Measurements from ENCODE around the gene RAB11B. TPM values are rescaled to one million over a fixed set of nuclear protein-coding genes. Genes with fewer than 3 reads are reported as not detected.

Gene RAB11B
- total and polyA plus RNA-seq, 4 donors = 27.3 to 91.2 (median 45.0) TPM

DNA sequence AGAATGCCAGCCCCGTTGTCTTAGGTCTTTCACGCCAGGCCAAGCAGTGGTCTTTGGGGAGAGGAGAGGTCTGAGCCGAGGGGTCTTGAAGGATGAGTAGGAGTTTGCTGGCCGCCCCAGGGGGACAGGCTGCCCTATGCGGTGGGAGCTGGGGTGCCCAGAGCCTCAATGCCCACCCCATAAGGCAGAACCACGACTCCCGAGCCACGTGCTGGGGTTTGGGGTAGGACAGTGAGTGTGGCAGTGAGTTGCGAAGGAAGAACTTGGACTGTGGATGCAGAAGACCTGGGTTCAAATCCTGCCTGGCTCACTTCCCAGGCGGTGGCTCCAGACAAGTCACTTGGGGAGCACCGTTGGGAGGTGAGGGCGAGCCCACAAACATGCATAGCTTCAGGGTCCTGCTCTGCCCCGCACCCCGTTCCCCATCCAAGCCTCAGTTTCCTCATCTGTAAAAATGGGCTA is 5.5 kb downstream of the RAB11B start:
- TF ChIP-seq GABPA (IDR thresholded peaks at IDR 0.05 in 1 of 2, conservative IDR thresholded peaks at IDR 0.05 in 1 of 2) (no peak), RAD21 (IDR thresholded peaks at IDR 0.05) (no peak), ATF3 (IDR thresholded peaks at IDR 0.05) (no peak), JUND (IDR thresholded peaks at IDR 0.05) (no peak), EGR1 (IDR thresholded peaks at IDR 0.05; ENCODE audit: low read depth in 2 of 2) (no peak), YY1 (IDR thresholded peaks at IDR 0.05) (no peak), SP1 (IDR thresholded peaks at IDR 0.05) (no peak), FOXA2 (IDR thresholded peaks at IDR 0.05) (no peak), TAF1 (conservative IDR thresholded peaks at IDR 0.05) (no peak), FOXA1 (IDR thresholded peaks at IDR 0.05) (no peak)
- TF ChIP-seq, protein P1, sequence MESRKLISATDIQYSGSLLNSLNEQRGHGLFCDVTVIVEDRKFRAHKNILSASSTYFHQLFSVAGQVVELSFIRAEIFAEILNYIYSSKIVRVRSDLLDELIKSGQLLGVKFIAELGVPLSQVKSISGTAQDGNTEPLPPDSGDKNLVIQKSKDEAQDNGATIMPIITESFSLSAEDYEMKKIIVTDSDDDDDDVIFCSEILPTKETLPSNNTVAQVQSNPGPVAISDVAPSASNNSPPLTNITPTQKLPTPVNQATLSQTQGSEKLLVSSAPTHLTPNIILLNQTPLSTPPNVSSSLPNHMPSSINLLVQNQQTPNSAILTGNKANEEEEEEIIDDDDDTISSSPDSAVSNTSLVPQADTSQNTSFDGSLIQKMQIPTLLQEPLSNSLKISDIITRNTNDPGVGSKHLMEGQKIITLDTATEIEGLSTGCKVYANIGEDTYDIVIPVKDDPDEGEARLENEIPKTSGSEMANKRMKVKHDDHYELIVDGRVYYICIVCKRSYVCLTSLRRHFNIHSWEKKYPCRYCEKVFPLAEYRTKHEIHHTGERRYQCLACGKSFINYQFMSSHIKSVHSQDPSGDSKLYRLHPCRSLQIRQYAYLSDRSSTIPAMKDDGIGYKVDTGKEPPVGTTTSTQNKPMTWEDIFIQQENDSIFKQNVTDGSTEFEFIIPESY (IDR thresholded peaks at IDR 0.05) = no peak
- H3K4me3 ChIP-seq (ENCODE audit: low read depth in 1 of 3, low read length in 3 of 3) = no peak overlapping the region
- H3K4me1 ChIP-seq (ENCODE audit: control insufficient read depth in 4 of 4, insufficient read depth in 4 of 4, low read length in 3 of 4) = peaks cover 15 to 62% (median 46%) of the 10 kb centered on the region in 4 donors
- peaks cover 0 to 12% (median 9%) of the 10 kb centered on the region in 4 donors for H3K36me3 ChIP-seq (ENCODE audit: control insufficient read depth in 4 of 4, insufficient read depth in 3 of 4, low read depth in 1 of 4, low read length in 3 of 4)
- no peak overlapping the region for H3K9ac ChIP-seq (ENCODE audit: low read depth in 1 of 2, low read length in 2 of 2)
- no peak for DNase-seq (ENCODE audit: low spot score)
- H3K27me3 ChIP-seq (ENCODE audit: control insufficient read depth in 4 of 4, insufficient read depth in 4 of 4, low read length in 3 of 4) = no peaks in the 10 kb centered on the region
- H3K9me3 ChIP-seq (ENCODE audit: control insufficient read depth in 4 of 4, low read length in 3 of 4) = no peaks in the 10 kb centered on the region
- H3K27ac ChIP-seq (ENCODE audit: low read depth in 1 of 2, low read length in 2 of 2) = peak overlapping the region in 1 of 2 donors; percentile 2
- WGBS = 92% methylated on average over 14 of the region's 14 CpGs

GRCh38 chr19:8396185-8396562 is 6.0 kb downstream of the RAB11B start:
- H3K27ac ChIP-seq (ENCODE audit: low read depth in 1 of 2, low read length in 2 of 2) = peak overlapping the region in 1 of 2 donors; percentile 2
- H3K36me3 ChIP-seq (ENCODE audit: control insufficient read depth in 4 of 4, insufficient read depth in 3 of 4, low read depth in 1 of 4, low read length in 3 of 4) = peaks cover 0 to 12% (median 9%) of the 10 kb centered on the region in 4 donors
- H3K27me3 ChIP-seq (ENCODE audit: control insufficient read depth in 4 of 4, insufficient read depth in 4 of 4, low read length in 3 of 4) = no peaks in the 10 kb centered on the region
- peak; percentile 9 for TF ChIP-seq NR2F2 (IDR thresholded peaks at IDR 0.05)
- no peak for TF ChIP-seq GABPA (IDR thresholded peaks at IDR 0.05 in 1 of 2, conservative IDR thresholded peaks at IDR 0.05 in 1 of 2)
- no peak overlapping the region for H3K4me3 ChIP-seq (ENCODE audit: low read depth in 1 of 3, low read length in 3 of 3)
- H3K4me1 ChIP-seq (ENCODE audit: control insufficient read depth in 4 of 4, insufficient read depth in 4 of 4, low read length in 3 of 4) = peaks cover 15 to 57% (median 42%) of the 10 kb centered on the region in 4 donors
- DNase-seq (ENCODE audit: low spot score) = no peak
- 71% methylated on average over 7 of the region's 7 CpGs for WGBS
- H3K9me3 ChIP-seq (ENCODE audit: control insufficient read depth in 4 of 4, low read length in 3 of 4) = no peaks in the 10 kb centered on the region
- H3K9ac ChIP-seq (ENCODE audit: low read depth in 1 of 2, low read length in 2 of 2) = no peak overlapping the region

DNA sequence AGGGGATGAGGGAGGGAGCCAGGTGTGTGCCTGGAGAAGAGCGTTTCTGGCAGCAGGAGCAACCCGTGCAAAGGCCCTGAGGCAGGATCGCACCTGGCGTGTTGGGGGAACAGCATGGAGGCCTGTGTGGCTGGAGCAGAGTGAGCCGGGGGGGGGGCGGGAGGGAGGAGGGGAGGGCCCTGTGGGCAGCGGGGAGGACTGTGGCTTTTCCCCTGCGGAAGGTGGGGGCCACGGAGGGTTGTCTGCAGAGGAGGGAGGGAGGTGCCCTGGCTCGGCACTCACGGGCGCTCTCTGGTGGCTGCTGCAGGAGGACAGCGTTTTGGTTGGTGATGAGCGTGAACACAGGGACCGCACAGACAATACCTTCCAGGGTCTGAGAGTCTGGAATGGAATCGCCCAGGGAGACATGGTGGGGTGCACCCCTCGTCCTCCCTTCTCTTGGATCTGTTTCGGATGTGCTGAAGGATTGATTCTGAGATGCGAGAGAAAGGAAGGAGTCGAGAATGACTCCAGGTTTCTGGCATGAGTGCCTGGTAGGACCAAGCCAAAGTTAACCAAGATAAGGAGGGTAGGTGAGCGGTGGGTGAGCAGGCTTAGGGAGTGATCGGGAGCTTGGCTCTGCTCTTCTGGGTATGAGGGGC is 6.5 kb downstream of the RAB11B start:
- Histone ChIP-seq H3K4me1 (ENCODE audit: control insufficient read depth in 4 of 4, insufficient read depth in 4 of 4, low read length in 3 of 4) (peaks cover 15 to 52% (median 37%) of the 10 kb centered on the region in 4 donors), H3K27ac (ENCODE audit: low read depth in 1 of 2, low read length in 2 of 2) (no peak overlapping the region), H3K27me3 (ENCODE audit: control insufficient read depth in 4 of 4, insufficient read depth in 4 of 4, low read length in 3 of 4) (no peaks in the 10 kb centered on the region), H3K4me3 (ENCODE audit: low read depth in 1 of 3, low read length in 3 of 3) (no peak overlapping the region), H3K36me3 (ENCODE audit: control insufficient read depth in 4 of 4, insufficient read depth in 3 of 4, low read depth in 1 of 4, low read length in 3 of 4) (peaks cover 0 to 13% (median 10%) of the 10 kb centered on the region in 4 donors), H3K9me3 (ENCODE audit: control insufficient read depth in 4 of 4, low read length in 3 of 4) (no peaks in the 10 kb centered on the region), H3K9ac (ENCODE audit: low read depth in 1 of 2, low read length in 2 of 2) (no peak overlapping the region)
- WGBS = 68% methylated on average over 22 of the region's 22 CpGs
- DNase-seq (ENCODE audit: low spot score) = peak; percentile 75
- TF ChIP-seq JUND (IDR thresholded peaks at IDR 0.05) (no peak), GABPA (IDR thresholded peaks at IDR 0.05 in 1 of 2, conservative IDR thresholded peaks at IDR 0.05 in 1 of 2) (no peak), NR2F2 (IDR thresholded peaks at IDR 0.05) (no peak), TAF1 (conservative IDR thresholded peaks at IDR 0.05) (no peak), RXRA (IDR thresholded peaks at IDR 0.05) (no peak), RAD21 (IDR thresholded peaks at IDR 0.05) (peak; percentile 62 to 79), MAX (IDR thresholded peaks at IDR 0.05) (no peak), EGR1 (IDR thresholded peaks at IDR 0.05; ENCODE audit: low read depth in 2 of 2) (no peak), HNF4G (IDR thresholded peaks at IDR 0.05) (no peak)
- TF ChIP-seq, protein P2, sequence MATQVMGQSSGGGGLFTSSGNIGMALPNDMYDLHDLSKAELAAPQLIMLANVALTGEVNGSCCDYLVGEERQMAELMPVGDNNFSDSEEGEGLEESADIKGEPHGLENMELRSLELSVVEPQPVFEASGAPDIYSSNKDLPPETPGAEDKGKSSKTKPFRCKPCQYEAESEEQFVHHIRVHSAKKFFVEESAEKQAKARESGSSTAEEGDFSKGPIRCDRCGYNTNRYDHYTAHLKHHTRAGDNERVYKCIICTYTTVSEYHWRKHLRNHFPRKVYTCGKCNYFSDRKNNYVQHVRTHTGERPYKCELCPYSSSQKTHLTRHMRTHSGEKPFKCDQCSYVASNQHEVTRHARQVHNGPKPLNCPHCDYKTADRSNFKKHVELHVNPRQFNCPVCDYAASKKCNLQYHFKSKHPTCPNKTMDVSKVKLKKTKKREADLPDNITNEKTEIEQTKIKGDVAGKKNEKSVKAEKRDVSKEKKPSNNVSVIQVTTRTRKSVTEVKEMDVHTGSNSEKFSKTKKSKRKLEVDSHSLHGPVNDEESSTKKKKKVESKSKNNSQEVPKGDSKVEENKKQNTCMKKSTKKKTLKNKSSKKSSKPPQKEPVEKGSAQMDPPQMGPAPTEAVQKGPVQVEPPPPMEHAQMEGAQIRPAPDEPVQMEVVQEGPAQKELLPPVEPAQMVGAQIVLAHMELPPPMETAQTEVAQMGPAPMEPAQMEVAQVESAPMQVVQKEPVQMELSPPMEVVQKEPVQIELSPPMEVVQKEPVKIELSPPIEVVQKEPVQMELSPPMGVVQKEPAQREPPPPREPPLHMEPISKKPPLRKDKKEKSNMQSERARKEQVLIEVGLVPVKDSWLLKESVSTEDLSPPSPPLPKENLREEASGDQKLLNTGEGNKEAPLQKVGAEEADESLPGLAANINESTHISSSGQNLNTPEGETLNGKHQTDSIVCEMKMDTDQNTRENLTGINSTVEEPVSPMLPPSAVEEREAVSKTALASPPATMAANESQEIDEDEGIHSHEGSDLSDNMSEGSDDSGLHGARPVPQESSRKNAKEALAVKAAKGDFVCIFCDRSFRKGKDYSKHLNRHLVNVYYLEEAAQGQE (IDR thresholded peaks at IDR 0.05) = no peak
- TF ChIP-seq, protein P3, sequence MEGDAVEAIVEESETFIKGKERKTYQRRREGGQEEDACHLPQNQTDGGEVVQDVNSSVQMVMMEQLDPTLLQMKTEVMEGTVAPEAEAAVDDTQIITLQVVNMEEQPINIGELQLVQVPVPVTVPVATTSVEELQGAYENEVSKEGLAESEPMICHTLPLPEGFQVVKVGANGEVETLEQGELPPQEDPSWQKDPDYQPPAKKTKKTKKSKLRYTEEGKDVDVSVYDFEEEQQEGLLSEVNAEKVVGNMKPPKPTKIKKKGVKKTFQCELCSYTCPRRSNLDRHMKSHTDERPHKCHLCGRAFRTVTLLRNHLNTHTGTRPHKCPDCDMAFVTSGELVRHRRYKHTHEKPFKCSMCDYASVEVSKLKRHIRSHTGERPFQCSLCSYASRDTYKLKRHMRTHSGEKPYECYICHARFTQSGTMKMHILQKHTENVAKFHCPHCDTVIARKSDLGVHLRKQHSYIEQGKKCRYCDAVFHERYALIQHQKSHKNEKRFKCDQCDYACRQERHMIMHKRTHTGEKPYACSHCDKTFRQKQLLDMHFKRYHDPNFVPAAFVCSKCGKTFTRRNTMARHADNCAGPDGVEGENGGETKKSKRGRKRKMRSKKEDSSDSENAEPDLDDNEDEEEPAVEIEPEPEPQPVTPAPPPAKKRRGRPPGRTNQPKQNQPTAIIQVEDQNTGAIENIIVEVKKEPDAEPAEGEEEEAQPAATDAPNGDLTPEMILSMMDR (IDR thresholded peaks at IDR 0.05; ENCODE audit: low read depth, low read length, missing input control) = peak; percentile 62
- TF ChIP-seq, protein P1 (IDR thresholded peaks at IDR 0.05) = no peak
